GM18868 (cell line): ENCODE results near the gene PPIL1.
"Not testable (repeated sequence)": the region's sequence is repeated elsewhere in the genome, so short reads cannot be mapped to it uniquely, and the experiment has no call there.

Experiments used
- ATAC-seq: cut with Tn5 transposase; IDR thresholded peaks from one replicate; pipeline ENCODE4 v1.9.1; 2021; ENCODE audit warnings: mild to moderate bottlenecking, moderate library complexity; ENCODE audit not compliant: unreplicated experiment

PPIL1 gene

DNA sequence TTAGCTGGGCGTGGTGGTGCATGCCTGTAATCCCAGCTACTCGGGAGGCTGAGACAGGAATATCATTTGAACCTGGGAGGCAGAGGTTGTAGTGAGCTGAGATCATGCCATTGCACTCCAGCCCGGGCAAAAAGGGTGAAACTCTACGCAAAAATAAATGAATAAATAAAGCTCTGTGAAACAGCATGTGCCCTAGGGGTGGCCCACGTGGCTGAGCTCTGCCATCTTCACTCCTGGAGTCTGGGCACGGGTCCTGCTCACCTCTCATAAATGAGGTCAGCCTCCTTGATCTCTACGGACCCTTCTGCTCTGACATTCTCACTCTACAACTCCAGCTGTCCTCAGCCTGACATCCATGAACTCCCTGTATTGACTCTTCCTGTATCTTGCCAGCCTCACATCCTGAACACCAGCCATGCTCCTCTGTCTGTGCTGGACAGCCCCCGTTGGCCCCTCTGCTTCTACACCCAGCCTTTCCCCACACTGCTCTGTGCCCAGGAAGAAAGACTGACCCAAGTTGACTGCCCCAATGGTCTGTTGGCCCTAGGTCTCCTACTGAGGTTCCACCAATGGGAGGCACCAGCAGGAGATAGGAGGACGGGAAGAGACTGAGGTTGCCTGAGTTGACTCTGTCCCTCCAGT, 57.3 kb downstream of the PPIL1 start:
- no peak for ATAC-seq

DNA sequence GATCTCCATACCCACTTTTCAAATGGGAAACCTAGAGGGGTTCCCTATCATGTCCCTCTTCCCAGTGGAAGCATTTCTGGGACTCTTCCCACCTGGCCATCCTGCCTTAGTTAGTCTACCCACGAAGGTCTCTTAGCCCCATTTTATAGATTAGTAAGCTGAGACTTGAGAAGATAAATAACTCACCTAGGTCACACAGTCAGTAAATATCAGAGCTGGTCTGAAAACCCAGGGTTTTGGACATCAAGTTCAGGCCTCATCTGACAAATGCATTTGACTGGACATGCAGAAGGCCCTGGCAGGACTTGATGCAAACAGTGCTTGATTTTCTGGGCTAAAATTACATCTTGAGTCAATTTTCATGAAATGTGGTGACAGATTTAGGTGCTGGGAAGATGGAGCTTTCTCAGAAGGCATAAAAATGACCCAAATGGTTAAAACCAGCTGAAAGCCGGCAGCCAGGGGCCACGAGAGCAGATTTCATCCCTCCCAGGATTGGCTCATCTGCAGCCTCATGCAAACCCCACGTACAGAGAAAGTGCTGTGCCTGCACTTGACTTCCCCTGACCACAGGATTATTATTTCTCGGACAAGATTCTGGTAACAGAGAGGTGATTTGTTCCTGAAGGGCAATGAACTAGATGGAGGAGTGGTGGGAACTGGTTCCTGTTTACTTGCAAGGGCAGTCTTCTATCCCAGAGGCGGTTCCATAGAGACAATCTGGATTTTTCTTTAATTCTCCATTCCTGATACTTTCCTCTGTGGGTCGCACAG, 58.5 kb downstream of the PPIL1 start:
- ATAC-seq, result no peak

DNA sequence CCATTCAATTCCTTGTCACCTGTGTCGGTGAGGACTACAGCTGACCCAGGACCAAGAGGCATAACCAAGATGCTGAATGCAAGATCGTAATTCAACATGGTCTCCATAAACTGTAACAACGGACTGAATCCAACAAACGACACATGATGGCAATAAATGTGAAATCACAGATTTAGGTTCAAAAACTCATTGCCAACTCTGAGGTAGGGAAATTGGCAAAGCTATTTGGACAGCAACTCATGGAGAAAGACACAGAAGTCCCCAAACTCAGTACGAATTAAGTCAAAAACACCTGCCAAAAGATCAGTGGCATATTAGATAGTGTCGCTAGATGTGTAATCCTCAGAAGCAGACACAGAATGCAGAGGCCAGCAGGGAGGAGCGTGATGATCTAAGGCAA, 60.4 kb downstream of the PPIL1 start:
- ATAC-seq, result no peak

DNA sequence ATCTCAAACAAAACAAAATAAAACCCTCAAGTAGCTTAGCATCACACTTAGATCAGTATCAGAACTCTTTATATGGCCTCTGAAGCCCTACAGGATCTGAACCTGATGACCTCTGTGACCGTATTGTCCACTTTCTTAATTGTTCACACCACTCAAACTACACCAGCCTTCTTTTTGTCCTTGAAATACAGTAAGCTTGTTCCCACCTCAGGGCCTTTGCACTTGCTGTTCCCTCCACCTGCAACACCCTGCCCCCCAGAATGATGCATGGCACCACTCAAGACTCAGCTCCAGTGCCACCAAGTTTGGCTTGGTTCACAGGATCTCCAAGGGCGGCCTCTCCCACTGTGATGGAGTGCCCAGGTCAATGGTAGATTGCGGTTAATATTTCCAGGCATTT, 61.1 kb downstream of the PPIL1 start:
- ATAC-seq, result no peak

DNA sequence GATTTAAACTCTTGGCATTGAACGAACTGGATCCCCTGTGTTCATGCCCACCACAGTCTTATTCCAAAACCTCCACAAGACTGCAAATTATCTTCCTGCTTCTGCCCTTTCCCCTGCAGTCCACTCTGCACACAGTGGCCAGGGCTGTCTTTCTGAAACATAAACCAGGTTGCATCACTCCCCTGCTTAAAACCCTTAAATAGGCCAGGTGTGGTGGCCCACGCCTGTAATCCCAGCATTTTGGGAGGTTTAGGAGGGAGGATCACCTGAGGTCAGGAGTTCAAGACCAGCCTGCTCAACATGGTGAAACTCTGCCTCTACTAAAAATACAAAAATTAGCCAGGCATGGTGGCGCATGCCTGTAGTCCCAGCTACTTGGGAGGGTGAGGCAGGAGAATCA, 61.6 kb downstream of the PPIL1 start:
- not testable (repeated sequence) for ATAC-seq

DNA sequence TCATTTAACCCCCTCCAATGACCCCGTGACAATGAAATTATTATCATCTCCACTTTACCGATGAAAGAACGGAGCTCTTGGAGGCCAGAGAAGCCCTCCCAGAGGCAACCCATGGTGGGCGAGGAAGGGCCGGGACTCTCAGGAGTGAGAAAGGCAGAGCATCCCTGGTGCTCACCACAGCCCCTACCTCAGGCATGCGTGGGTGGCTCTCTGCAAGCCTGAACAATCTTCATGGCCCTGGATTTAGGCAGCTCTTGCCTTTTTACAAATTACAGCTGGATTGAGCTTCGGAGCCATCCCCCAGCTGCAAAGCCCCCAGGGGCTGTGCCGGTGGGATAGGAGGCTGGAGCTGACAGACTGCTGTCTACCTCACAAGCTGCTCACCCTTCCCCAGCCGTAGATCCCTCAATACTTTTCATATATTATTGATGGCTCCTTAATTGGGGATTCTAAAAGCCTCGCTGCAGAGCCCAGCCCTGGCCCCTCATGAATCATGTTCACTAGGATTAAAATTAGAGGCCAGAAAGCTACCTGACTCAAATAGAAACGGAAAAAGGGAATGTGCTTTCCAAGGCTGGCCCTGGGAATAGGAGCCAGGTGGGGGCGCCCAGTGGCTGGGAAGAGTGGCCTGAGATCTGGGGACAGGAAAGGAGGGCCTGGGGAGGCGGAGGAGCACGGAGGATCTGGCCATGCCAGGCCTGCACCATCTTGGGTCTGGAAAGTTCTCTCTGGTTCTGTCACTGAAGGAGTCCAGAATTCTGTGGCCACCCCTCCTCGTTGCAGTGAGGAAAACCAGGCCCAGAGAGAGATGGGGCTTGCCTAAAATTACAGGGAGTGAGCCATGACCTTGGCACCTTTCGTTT, 64.4 kb downstream of the PPIL1 start:
- no peak for ATAC-seq

DNA sequence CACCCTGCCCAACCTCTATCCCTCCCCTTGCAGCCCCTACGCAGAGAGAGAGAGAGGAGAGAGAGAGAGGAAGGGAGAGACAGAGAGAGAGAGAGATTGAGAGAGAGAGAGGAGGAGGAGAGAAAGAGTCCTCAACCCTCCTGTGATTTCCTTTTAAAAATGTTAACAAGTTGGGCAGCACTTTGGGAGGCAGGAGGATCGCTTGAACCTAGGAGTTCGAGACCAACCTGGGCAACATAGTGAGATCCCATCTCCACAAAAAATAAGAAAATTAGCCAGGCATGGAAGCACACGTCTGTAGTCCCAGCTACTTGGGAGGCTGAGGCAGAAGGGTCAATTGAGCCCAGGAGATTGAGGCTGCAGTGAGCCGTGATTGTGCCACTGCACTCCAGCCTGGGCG, 65.4 kb downstream of the PPIL1 start:
- no peak for ATAC-seq

DNA sequence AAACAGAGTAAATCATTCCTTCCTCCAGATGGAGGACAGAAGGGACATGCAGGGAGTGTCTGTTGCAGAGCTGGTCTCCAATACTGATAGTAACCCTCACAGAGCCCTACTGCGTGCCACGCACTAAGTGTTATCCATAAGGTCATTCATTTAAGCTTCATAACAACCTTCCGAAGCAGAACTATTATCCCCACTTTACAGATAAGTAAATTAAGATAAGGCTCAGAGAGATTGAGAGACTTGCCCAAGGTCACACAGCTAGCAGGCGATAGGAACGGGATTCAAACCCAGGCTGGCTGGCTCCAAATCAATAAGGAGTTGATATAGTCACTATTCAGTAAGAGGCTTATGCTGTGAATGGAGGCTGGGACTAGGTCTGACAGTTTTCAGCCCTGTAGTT, 66.0 kb downstream of the PPIL1 start:
- ATAC-seq, result no peak

DNA sequence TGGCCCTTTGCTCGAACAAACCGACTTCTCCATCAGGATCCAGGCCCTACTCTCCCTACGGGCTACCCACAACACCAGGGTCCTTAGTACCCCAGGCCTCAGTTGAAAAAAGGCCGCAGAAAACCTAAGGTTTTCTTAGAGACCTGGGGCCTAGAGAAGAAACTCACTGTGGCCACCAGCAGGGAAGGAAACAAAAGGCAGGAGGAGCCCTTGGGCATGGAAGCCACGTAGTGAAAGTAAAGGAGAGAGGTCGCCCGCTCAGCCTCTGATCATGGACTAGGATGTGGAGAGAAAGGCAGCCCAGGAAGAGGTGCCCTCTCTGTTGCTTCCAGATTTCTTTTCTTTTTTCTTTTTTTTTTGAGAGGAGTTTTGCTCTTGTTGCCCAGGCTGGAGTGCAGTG, 66.9 kb downstream of the PPIL1 start:
- no peak for ATAC-seq

DNA sequence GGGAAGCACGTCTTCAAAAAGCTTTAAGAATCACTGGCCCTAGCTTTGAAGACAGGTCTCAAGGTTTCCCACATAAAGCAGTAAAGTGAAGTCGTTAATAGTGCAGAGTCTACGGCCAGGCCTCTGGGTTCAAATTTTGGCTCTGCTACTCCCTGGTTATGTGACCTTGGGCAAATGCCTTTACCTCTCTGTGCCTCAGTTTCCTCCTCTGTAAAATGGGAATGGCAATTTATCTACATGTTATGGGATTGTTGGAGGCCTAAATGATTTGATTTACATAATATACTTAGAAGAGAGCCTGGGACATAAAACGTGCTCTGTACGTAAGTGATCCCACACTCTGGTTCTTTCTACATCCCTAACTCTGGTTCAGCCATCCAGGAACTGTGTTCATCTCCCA, 67.5 kb downstream of the PPIL1 start:
- no peak for ATAC-seq

DNA sequence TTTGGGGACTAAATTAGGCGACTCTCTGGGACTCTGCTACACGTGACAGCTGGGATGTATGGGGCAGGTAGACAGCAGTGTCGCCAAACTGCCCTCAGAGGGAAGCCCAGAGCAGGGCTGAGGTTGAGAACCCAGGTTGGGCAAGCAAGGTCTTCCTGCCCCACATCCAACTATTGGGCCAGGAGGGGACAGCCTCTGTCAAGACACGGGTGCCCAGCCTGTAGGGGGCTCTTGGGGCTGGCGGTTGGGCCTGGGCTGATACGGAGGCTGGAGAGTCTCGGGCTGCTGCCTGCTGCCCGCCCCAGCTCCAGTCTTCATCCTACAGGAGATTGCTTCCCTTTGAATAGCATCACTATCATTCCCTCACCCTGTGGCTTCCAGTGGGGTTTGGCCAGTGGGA, 68.7 kb downstream of the PPIL1 start:
- ATAC-seq, result no peak

DNA sequence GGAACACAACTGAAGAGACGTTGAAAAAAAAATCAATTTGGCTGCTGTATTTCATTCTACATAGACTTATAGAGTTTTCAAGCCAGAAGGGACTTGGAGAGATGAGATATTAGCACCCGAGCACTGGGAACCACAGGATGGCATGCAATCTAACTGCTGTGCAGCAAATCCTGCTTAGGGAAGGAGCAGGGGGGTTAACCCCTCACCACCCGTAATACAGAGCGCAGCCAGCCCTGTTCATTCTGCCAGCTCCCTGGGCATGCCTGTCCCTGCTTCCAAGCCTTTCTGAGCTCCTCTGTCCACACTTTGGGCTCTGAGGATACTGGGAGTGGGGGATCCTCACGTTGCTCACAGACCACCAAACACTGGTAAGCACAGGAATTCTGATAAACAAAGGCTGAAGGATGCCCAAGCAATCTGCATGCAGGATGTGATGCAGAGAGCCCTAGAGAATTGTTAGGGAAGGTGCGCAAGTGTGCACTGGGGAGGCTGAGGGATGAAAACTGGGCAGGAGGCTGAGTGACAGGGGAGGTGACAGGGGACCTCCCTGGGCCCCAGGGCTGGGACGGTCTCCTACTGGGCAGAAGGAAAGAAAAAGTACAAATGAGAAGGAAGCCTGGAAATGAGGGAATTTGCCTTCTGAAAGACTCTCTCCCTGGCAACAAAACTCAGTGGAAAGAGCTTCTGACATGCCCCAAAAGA, 69.4 kb downstream of the PPIL1 start:
- ATAC-seq, result no peak
